C4-2B (cell line): ENCODE measurements around the gene ARHGEF4.

Experiments
- H3K27ac ChIP-seq: fragments of 450-650 bp; 2 replicates; pipeline ENCODE4 v1.5.1; 2017
- CTCF ChIP-seq: fragments of 450-650 bp; conservative IDR thresholded peaks from 2 replicates; pipeline ENCODE4 v1.5.1; 2017; ENCODE audit warnings: mild to moderate bottlenecking
- ZFX ChIP-seq: fragments of 450-650 bp; IDR thresholded peaks from 2 replicates; pipeline ENCODE4 v1.6.1; 2017

The ARHGEF4 gene

DNA sequence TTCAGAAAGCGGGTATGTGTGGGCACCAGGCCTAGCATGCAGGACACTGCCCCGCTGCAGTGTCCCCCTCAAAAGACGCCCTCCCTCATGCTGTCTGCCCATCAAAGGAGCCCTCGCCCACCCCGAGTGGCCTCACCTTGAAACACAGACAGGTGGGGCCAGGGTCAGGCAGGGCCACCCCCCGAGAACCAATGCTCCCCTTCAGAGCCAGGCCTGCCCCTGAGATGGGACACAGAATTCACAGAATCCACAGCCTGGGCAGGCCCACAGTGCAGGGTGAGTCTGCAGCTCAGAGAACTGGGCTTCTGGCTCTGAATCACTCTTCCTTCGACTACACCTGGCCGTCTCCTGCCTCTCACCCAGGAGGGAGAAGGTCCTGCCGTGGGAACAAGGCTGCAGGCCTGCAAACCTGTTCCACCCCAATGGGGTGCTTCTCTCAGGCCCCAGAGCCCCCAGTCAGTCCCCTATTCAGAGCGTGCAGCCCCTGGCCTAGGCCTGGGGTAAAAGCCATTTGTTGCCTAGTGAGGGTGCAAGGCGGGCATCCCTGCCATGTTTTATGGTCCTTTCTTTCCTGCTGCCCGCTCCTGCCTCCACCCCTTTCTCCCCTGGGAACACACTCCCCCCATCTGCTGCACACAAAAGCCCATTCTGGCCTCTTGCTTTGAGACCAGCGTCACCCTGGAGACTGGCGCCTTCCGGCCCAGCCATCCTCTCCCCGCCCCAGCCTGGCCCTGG, 11.3 kb upstream of the ARHGEF4 start:
- no peak overlapping the region for H3K27ac ChIP-seq
- TF ChIP-seq CTCF, result no peak
- no peak for TF ChIP-seq ZFX

- no peak overlapping the region for H3K27ac ChIP-seq
Measured at GRCh38 chr2:130825966-130826253, 10.8 kb upstream of the ARHGEF4 start.

GRCh38 chr2:130826419-130826818, 10.3 kb upstream of the ARHGEF4 start:
- TF ChIP-seq ZFX (no peak), CTCF (no peak)
- no peak overlapping the region for H3K27ac ChIP-seq

More at GRCh38 chr2:130825966-130826253, 10.8 kb upstream of the ARHGEF4 start:
- no peak for TF ChIP-seq ZFX
- no peak for TF ChIP-seq CTCF

DNA sequence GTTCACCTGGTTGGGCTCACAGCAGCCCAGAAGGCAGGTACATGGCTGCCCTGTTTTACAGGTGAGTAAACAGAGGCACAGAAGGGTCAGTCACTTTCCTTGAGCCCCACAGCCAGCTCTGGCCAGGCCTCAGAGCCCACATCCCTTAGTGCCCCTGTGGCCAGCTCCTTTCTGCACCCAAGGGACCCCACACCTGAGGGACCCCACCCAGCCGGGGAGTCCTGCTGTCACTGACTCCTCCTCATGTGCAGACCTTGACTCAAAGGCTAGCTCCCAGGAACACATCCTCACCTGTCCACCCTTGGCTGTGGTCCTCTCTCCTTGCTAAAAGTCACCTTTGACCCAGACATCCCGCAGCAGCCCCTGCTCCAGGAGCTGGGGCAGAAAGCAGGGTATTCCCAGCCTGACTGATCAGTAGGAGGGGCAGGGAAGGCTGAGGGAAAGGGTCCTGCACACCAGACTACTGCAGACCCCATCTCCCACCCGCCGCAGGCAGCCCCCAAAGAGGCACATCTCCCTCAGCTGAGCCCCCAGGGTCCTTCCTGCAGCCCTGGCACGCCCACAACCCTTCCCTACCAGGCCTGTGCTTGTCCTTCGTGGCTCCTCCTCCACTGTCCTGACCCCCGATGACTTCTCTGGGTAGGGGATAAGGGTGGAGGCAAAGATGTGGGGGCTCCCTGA, 9.8 kb upstream of the ARHGEF4 start:
- no peak for TF ChIP-seq CTCF
- TF ChIP-seq ZFX, result no peak
- H3K27ac ChIP-seq, result no peak overlapping the region

GRCh38 chr2:130827502-130828251, 9.0 kb upstream of the ARHGEF4 start:
- H3K27ac ChIP-seq, result no peak overlapping the region

DNA sequence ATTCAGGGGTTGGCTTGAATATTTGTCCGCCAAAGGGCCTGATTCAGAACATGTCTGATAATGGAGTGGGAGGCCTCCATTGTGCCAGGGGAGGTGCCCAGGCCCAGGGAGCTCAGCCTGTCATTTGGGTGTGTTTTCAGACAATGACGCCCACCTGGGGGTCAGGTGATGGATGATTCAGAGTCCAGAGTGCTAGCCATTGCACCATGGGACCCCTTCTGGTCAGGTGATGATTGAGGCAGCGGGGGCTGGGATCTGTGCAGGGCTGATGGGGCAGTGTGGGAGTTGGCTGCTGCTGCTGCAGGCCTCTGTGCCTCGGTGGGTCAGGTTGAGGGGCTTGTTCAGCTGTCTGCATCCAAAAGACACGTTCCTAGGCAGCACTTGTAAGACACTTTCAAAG, 8.3 kb upstream of the ARHGEF4 start:
- TF ChIP-seq ZFX, result no peak
- no peak for TF ChIP-seq CTCF

More at GRCh38 chr2:130827502-130828251, 9.0 kb upstream of the ARHGEF4 start:
- TF ChIP-seq ZFX (no peak), CTCF (no peak)

GRCh38 chr2:130829015-130829414, 7.7 kb upstream of the ARHGEF4 start:
- H3K27ac ChIP-seq, result no peak overlapping the region
- TF ChIP-seq ZFX (no peak), CTCF (no peak)

More for the DNA sequence above, 8.3 kb upstream of the ARHGEF4 start:
- H3K27ac ChIP-seq, result no peak overlapping the region
